ENCODE measurements around the gene WFDC11. TPM values are rescaled to one million over a fixed set of nuclear protein-coding genes. Genes with fewer than 3 reads are reported as not detected.
"Not testable (repeated sequence)": the region's sequence is repeated elsewhere in the genome, so short reads cannot be mapped to it uniquely, and the experiment has no call there.

WFDC11 gene
- total RNA-seq, 1 donor: not detected

DNA sequence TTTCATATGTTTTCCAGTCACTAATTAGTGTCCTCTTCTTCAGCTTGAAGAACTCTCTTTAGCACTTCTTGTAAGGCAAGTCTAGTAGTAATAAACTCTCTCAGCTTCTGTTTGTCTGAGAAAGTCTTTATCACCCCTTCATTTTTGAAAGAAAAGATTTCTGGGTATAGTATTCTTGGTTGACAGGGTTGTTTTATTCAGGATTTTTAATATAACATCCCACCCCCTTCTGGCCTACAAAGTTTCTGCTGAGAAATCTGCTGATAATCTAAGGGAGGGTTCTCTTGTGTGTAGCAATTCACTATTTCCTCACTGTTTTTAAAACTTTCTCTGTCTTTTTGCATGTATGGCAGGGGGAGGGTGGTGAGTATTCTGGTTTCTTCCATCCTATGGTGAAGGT, 9.6 kb upstream of the WFDC11 start:
- no peak for DNase-seq (ENCODE audit: insufficient read length, low spot score, missing footprints)
- no peaks in the 10 kb centered on the region for H3K27me3 ChIP-seq (ENCODE audit: insufficient read depth, low read length)
- no peak overlapping the region for H3K27ac ChIP-seq (ENCODE audit: low read depth, low read length)
- no peaks in the 10 kb centered on the region for H3K36me3 ChIP-seq (ENCODE audit: insufficient read depth, low read length)
- H3K79me2 ChIP-seq (ENCODE audit: insufficient read depth, low read length): no peaks in the 10 kb centered on the region
- no peaks in the 10 kb centered on the region for H3K4me1 ChIP-seq (ENCODE audit: insufficient read depth, low read length)
- H3K9me3 ChIP-seq (ENCODE audit: low read depth, low read length): no peaks in the 10 kb centered on the region
- H4K20me1 ChIP-seq (ENCODE audit: insufficient read depth, low read length): no peaks in the 10 kb centered on the region
- H3K4me2 ChIP-seq (ENCODE audit: insufficient read depth, low read length): no peak overlapping the region
- no peak overlapping the region for H2AFZ ChIP-seq (ENCODE audit: low read length)
- TF ChIP-seq, protein P1, sequence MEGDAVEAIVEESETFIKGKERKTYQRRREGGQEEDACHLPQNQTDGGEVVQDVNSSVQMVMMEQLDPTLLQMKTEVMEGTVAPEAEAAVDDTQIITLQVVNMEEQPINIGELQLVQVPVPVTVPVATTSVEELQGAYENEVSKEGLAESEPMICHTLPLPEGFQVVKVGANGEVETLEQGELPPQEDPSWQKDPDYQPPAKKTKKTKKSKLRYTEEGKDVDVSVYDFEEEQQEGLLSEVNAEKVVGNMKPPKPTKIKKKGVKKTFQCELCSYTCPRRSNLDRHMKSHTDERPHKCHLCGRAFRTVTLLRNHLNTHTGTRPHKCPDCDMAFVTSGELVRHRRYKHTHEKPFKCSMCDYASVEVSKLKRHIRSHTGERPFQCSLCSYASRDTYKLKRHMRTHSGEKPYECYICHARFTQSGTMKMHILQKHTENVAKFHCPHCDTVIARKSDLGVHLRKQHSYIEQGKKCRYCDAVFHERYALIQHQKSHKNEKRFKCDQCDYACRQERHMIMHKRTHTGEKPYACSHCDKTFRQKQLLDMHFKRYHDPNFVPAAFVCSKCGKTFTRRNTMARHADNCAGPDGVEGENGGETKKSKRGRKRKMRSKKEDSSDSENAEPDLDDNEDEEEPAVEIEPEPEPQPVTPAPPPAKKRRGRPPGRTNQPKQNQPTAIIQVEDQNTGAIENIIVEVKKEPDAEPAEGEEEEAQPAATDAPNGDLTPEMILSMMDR (IDR thresholded peaks at IDR 0.05; ENCODE audit: extremely low read depth, low read depth, low read length): no peak
- no peak overlapping the region for H3K4me3 ChIP-seq (ENCODE audit: insufficient read depth, low read length)

GRCh38 chr20:45672765-45673164, 2.7 kb upstream of the WFDC11 start:
- Histone ChIP-seq H3K36me3 (ENCODE audit: insufficient read depth, low read length) (no peaks in the 10 kb centered on the region), H2AFZ (ENCODE audit: low read length) (no peak overlapping the region)
- TF ChIP-seq, protein P1 (IDR thresholded peaks at IDR 0.05; ENCODE audit: extremely low read depth, low read depth, low read length): no peak

GRCh38 chr20:45657038-45657437, 13.0 kb downstream of the WFDC11 start:
- H3K9me3 ChIP-seq (ENCODE audit: low read depth, low read length); H3K4me2 ChIP-seq (ENCODE audit: insufficient read depth, low read length); H2AFZ ChIP-seq (ENCODE audit: low read length); H3K27ac ChIP-seq (ENCODE audit: low read depth, low read length); H4K20me1 ChIP-seq (ENCODE audit: insufficient read depth, low read length); H3K4me3 ChIP-seq (ENCODE audit: insufficient read depth, low read length); H3K27me3 ChIP-seq (ENCODE audit: insufficient read depth, low read length); H3K4me1 ChIP-seq (ENCODE audit: insufficient read depth, low read length); H3K36me3 ChIP-seq (ENCODE audit: insufficient read depth, low read length); H3K79me2 ChIP-seq (ENCODE audit: insufficient read depth, low read length); DNase-seq (ENCODE audit: insufficient read length, low spot score, missing footprints): not testable (repeated sequence)

More at GRCh38 chr20:45672765-45673164, 2.7 kb upstream of the WFDC11 start:
- Histone ChIP-seq H4K20me1 (ENCODE audit: insufficient read depth, low read length) (no peaks in the 10 kb centered on the region), H3K4me1 (ENCODE audit: insufficient read depth, low read length) (no peaks in the 10 kb centered on the region), H3K79me2 (ENCODE audit: insufficient read depth, low read length) (no peaks in the 10 kb centered on the region), H3K27me3 (ENCODE audit: insufficient read depth, low read length) (no peaks in the 10 kb centered on the region), H3K9me3 (ENCODE audit: low read depth, low read length) (no peaks in the 10 kb centered on the region), H3K4me3 (ENCODE audit: insufficient read depth, low read length) (no peak overlapping the region), H3K27ac (ENCODE audit: low read depth, low read length) (no peak overlapping the region), H3K4me2 (ENCODE audit: insufficient read depth, low read length) (no peak overlapping the region)
- no peak for DNase-seq (ENCODE audit: insufficient read length, low spot score, missing footprints)

DNA sequence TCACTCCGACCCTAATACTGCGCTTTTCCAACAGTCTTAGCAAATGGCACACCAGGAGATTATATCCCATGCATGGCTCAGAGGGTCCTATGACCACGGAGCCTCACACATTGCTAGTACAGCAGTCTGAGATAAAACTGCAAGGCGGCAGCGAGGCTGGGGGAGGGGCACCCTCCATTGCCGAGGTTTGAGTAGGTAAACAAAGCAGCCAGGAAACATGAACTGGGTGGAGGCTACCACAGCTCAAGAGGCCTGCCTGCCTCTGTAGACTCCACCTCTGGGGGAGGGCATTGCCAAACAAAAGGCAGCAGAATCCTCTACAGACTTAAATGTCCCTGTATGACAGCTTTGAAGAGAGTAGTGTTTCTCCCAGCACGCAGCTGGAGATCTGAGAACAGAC, 18.3 kb downstream of the WFDC11 start:
- not testable (repeated sequence) for H3K9me3 ChIP-seq (ENCODE audit: low read depth, low read length); H3K4me3 ChIP-seq (ENCODE audit: insufficient read depth, low read length); DNase-seq (ENCODE audit: insufficient read length, low spot score, missing footprints); H3K36me3 ChIP-seq (ENCODE audit: insufficient read depth, low read length); H4K20me1 ChIP-seq (ENCODE audit: insufficient read depth, low read length); H3K4me2 ChIP-seq (ENCODE audit: insufficient read depth, low read length); H3K27me3 ChIP-seq (ENCODE audit: insufficient read depth, low read length); H3K27ac ChIP-seq (ENCODE audit: low read depth, low read length); H3K4me1 ChIP-seq (ENCODE audit: insufficient read depth, low read length); H3K79me2 ChIP-seq (ENCODE audit: insufficient read depth, low read length); H2AFZ ChIP-seq (ENCODE audit: low read length)

- H3K9me3 ChIP-seq (ENCODE audit: low read depth, low read length): no peaks in the 10 kb centered on the region
- peak; percentile 60 for DNase-seq (ENCODE audit: insufficient read length, low spot score, missing footprints)
- no peak overlapping the region for H3K4me3 ChIP-seq (ENCODE audit: insufficient read depth, low read length)
- H3K4me2 ChIP-seq (ENCODE audit: insufficient read depth, low read length): no peak overlapping the region
- H3K27me3 ChIP-seq (ENCODE audit: insufficient read depth, low read length): no peaks in the 10 kb centered on the region
- H3K27ac ChIP-seq (ENCODE audit: low read depth, low read length): no peak overlapping the region
- H2AFZ ChIP-seq (ENCODE audit: low read length): no peak overlapping the region
- H3K36me3 ChIP-seq (ENCODE audit: insufficient read depth, low read length): no peaks in the 10 kb centered on the region
- H3K4me1 ChIP-seq (ENCODE audit: insufficient read depth, low read length): no peaks in the 10 kb centered on the region
- TF ChIP-seq, protein P1 (IDR thresholded peaks at IDR 0.05; ENCODE audit: extremely low read depth, low read depth, low read length): no peak
- no peaks in the 10 kb centered on the region for H4K20me1 ChIP-seq (ENCODE audit: insufficient read depth, low read length)
- H3K79me2 ChIP-seq (ENCODE audit: insufficient read depth, low read length): no peaks in the 10 kb centered on the region
These were observed 20.7 kb downstream of the WFDC11 start for GRCh38 chr20:45649312-45649863.
